ENCODE results near the gene PHF1.
A peak's percentile ranks its signal among the peaks of the same experiment; 100 is the strongest.
"Not testable (repeated sequence)": the region's sequence is repeated elsewhere in the genome, so short reads cannot be mapped to it uniquely, and the experiment has no call there.

The PHF1 gene

GRCh38 chr6:33410711-33411631 lies at the start of gene PHF1:
PHF1 (plus strand) TSS chr6:33411014; CDS start chr6:33412264, 1,250 bp downstream.
- peak; percentile 96 for DNase-seq (ENCODE audit: low spot score)

GRCh38 chr6:33363486-33363885 lies 47.3 kb upstream of the PHF1 start:
- DNase-seq (ENCODE audit: low spot score), result not testable (repeated sequence)

GRCh38 chr6:33364475-33365205 lies 46.2 kb upstream of the PHF1 start:
- not testable (repeated sequence) for DNase-seq (ENCODE audit: low spot score)

GRCh38 chr6:33365206-33365971 lies 45.4 kb upstream of the PHF1 start:
- not testable (repeated sequence) for DNase-seq (ENCODE audit: low spot score)

GRCh38 chr6:33367009-33367714 lies 43.7 kb upstream of the PHF1 start:
- DNase-seq (ENCODE audit: low spot score), result no peak

GRCh38 chr6:33367715-33368025 lies 43.1 kb upstream of the PHF1 start:
- not testable (repeated sequence) for DNase-seq (ENCODE audit: low spot score)

- not testable (repeated sequence) for DNase-seq (ENCODE audit: low spot score)
Observed at GRCh38 chr6:33371901-33372300, 38.9 kb upstream of the PHF1 start.

GRCh38 chr6:33372526-33373123 lies 38.2 kb upstream of the PHF1 start:
- no peak for DNase-seq (ENCODE audit: low spot score)

- DNase-seq (ENCODE audit: low spot score), result no peak
Observed at GRCh38 chr6:33373960-33374910, 36.6 kb upstream of the PHF1 start.

- DNase-seq (ENCODE audit: low spot score), result peak; percentile 42
Observed at GRCh38 chr6:33375143-33375671, 35.6 kb upstream of the PHF1 start.

GRCh38 chr6:33377171-33377570 lies 33.6 kb upstream of the PHF1 start:
- no peak for DNase-seq (ENCODE audit: low spot score)

GRCh38 chr6:33379184-33379583 lies 31.6 kb upstream of the PHF1 start:
- not testable (repeated sequence) for DNase-seq (ENCODE audit: low spot score)

GRCh38 chr6:33380272-33380981 lies 30.4 kb upstream of the PHF1 start:
- no peak for DNase-seq (ENCODE audit: low spot score)

GRCh38 chr6:33383427-33384185 lies 27.2 kb upstream of the PHF1 start:
- no peak for DNase-seq (ENCODE audit: low spot score)

- DNase-seq (ENCODE audit: low spot score), result peak; percentile 81
Observed at GRCh38 chr6:33384581-33385020, 26.2 kb upstream of the PHF1 start.

- DNase-seq (ENCODE audit: low spot score), result no peak
Observed at GRCh38 chr6:33390173-33390572, 20.6 kb upstream of the PHF1 start.

GRCh38 chr6:33390767-33391277 lies 20.0 kb upstream of the PHF1 start:
- DNase-seq (ENCODE audit: low spot score), result no peak

- DNase-seq (ENCODE audit: low spot score), result peak; percentile 97
Observed at GRCh38 chr6:33391278-33391921, 19.4 kb upstream of the PHF1 start, which contains the start of gene KIFC1. KIFC1 (plus strand) TSS chr6:33391823; CDS start chr6:33391986, 163 bp downstream.
